Stomach smooth muscle (tissue), 2 donors: ENCODE measurements around the gene USO1.
"Not testable (repeated sequence)": the region's sequence is repeated elsewhere in the genome, so short reads cannot be mapped to it uniquely, and the experiment has no call there.

Source experiments
- H3K27ac ChIP-seq: one replicate; pipeline ENCODE4 v1.7.0; 2013; ENCODE audit warnings: mild to moderate bottlenecking, low read length, inconsistent platforms
- H3K27me3 ChIP-seq, 2 donors: one replicate each; pipeline ENCODE4 v1.7.0; 2013; ENCODE audit warnings: low read length in 2 of 2; ENCODE audit not compliant: insufficient read depth in 2 of 2, control insufficient read depth in 1 of 2
- H3K36me3 ChIP-seq, 2 donors: one replicate each; pipeline ENCODE4 v1.7.0; 2013; ENCODE audit warnings: low read length in 2 of 2; ENCODE audit not compliant: control insufficient read depth in 2 of 2, insufficient read depth in 2 of 2
- H3K4me1 ChIP-seq: one replicate; pipeline ENCODE4 v1.7.0; 2013; ENCODE audit warnings: low read length; ENCODE audit not compliant: control insufficient read depth, insufficient read depth
- H3K4me3 ChIP-seq, 2 donors: one replicate each; pipeline ENCODE4 v1.7.0; 2013; ENCODE audit warnings: low read length in 2 of 2
- H3K9ac ChIP-seq, 2 donors: one replicate each; pipeline ENCODE4 v1.7.0; 2013; ENCODE audit warnings: low read length in 2 of 2, mild to moderate bottlenecking in 1 of 2
- H3K9me3 ChIP-seq, 2 donors: one replicate each; pipeline ENCODE4 v1.7.0; 2013; ENCODE audit warnings: low read length in 2 of 2; ENCODE audit not compliant: control insufficient read depth in 2 of 2
- donor health status: healthy.
- donor health status: Pancreatic carcinoma.

Gene USO1

GRCh38 chr4:75714704-75715103, 9.7 kb upstream of the USO1 start:
- Histone ChIP-seq H3K9me3 (no peaks in the 10 kb centered on the region), H3K36me3 (peaks cover 0 to 3% of the 10 kb centered on the region in 2 donors), H3K27ac (peak overlapping the region; percentile 31), H3K27me3 (no peaks in the 10 kb centered on the region), H3K4me1 (peaks cover 15% of the 10 kb centered on the region), H3K9ac (no peak overlapping the region), H3K4me3 (no peak overlapping the region)

- Histone ChIP-seq H3K27me3 (no peaks in the 10 kb centered on the region), H3K9me3 (no peaks in the 10 kb centered on the region), H3K27ac (peak overlapping the region; percentile 31), H3K4me1 (peaks cover 15% of the 10 kb centered on the region), H3K36me3 (peaks cover 0 to 3% of the 10 kb centered on the region in 2 donors), H3K4me3 (no peak overlapping the region), H3K9ac (peak overlapping the region in 1 of 2 donors; percentile 36)
Measured at GRCh38 chr4:75715105-75715799, 9.1 kb upstream of the USO1 start.

GRCh38 chr4:75716054-75716453, 8.3 kb upstream of the USO1 start:
- not testable (repeated sequence) for H3K9me3 ChIP-seq, H3K36me3 ChIP-seq, H3K27me3 ChIP-seq, H3K27ac ChIP-seq, H3K4me3 ChIP-seq, H3K9ac ChIP-seq
- peaks cover 15% of the 10 kb centered on the region for H3K4me1 ChIP-seq

- Histone ChIP-seq H3K4me3 (no peak overlapping the region), H3K27me3 (no peaks in the 10 kb centered on the region), H3K9ac (no peak overlapping the region), H3K27ac (no peak overlapping the region), H3K9me3 (no peaks in the 10 kb centered on the region), H3K36me3 (peaks cover 0 to 3% of the 10 kb centered on the region in 2 donors), H3K4me1 (peaks cover 15% of the 10 kb centered on the region)
Measured at GRCh38 chr4:75717408-75717807, 7.0 kb upstream of the USO1 start.

- peaks cover 21% of the 10 kb centered on the region for H3K4me1 ChIP-seq
Measured at GRCh38 chr4:75718529-75718928, 5.8 kb upstream of the USO1 start.

GRCh38 chr4:75722417-75722816, 2.0 kb upstream of the USO1 start:
- no peaks in the 10 kb centered on the region for H3K27me3 ChIP-seq
- H3K27ac ChIP-seq, result no peak overlapping the region
- H3K36me3 ChIP-seq, result peaks cover 0 to 3% of the 10 kb centered on the region in 2 donors
- H3K9me3 ChIP-seq, result no peaks in the 10 kb centered on the region
- peaks cover 18% of the 10 kb centered on the region for H3K4me1 ChIP-seq
- no peak overlapping the region for H3K4me3 ChIP-seq
- no peak overlapping the region for H3K9ac ChIP-seq

More at GRCh38 chr4:75718529-75718928, 5.8 kb upstream of the USO1 start:
- Histone ChIP-seq H3K36me3 (peaks cover 0 to 3% of the 10 kb centered on the region in 2 donors), H3K27ac (no peak overlapping the region), H3K9me3 (no peaks in the 10 kb centered on the region), H3K9ac (no peak overlapping the region), H3K4me3 (no peak overlapping the region), H3K27me3 (no peaks in the 10 kb centered on the region)

GRCh38 chr4:75723163-75724065, 963 bp upstream of the USO1 start:
- peaks cover 18% of the 10 kb centered on the region for H3K4me1 ChIP-seq

GRCh38 chr4:75724867-75725724, 719 bp downstream of the USO1 start:
- H3K27me3 ChIP-seq, result no peaks in the 10 kb centered on the region
- H3K27ac ChIP-seq, result peak overlapping the region; percentile 96
- H3K4me1 ChIP-seq, result peaks cover 25% of the 10 kb centered on the region
- no peaks in the 10 kb centered on the region for H3K9me3 ChIP-seq
- H3K4me3 ChIP-seq, result peak overlapping the region; percentile 96 to 97
- no peaks in the 10 kb centered on the region for H3K36me3 ChIP-seq
- peak overlapping the region; percentile 97 for H3K9ac ChIP-seq

More at GRCh38 chr4:75723163-75724065, 963 bp upstream of the USO1 start:
- H3K9me3 ChIP-seq, result no peaks in the 10 kb centered on the region
- H3K27me3 ChIP-seq, result no peaks in the 10 kb centered on the region
- H3K36me3 ChIP-seq, result peaks cover 0 to 3% of the 10 kb centered on the region in 2 donors
- H3K9ac ChIP-seq, result peak overlapping the region; percentile 62 to 90
- peak overlapping the region; percentile 84 to 97 for H3K4me3 ChIP-seq
- H3K27ac ChIP-seq, result peak overlapping the region; percentile 96

- Histone ChIP-seq H3K4me3 (peak overlapping the region; percentile 96 to 97), H3K4me1 (peaks cover 25% of the 10 kb centered on the region), H3K9ac (peak overlapping the region; percentile 97), H3K27ac (peak overlapping the region; percentile 7)
- not testable (repeated sequence) for H3K27me3 ChIP-seq, H3K9me3 ChIP-seq, H3K36me3 ChIP-seq
Measured at GRCh38 chr4:75725942-75726538, 1.7 kb downstream of the USO1 start.

GRCh38 chr4:75726577-75726976, 2.2 kb downstream of the USO1 start:
- Histone ChIP-seq H3K9me3 (no peaks in the 10 kb centered on the region), H3K4me3 (peak overlapping the region; percentile 46 to 54), H3K27me3 (no peaks in the 10 kb centered on the region), H3K9ac (peak overlapping the region; percentile 43 to 53), H3K36me3 (no peaks in the 10 kb centered on the region), H3K27ac (peak overlapping the region; percentile 7), H3K4me1 (peaks cover 25% of the 10 kb centered on the region)
